Neural progenitor cell (in vitro differentiated cells): Measurements from ENCODE around the gene LSMEM2.

Experiments
- EZH2 ChIP-seq: fragments of 200-600 bp; sonication (generic); IDR thresholded peaks from 2 replicates; pipeline ENCODE4 v1.6.1; 2017; ENCODE audit warnings: antibody characterized with exemption, mild to moderate bottlenecking, moderate library complexity
- EZH2phosphoT487 ChIP-seq: fragments of 200-600 bp; sonication (generic); IDR thresholded peaks from 2 replicates; pipeline ENCODE4 v1.6.1; 2017; ENCODE audit warnings: antibody characterized with exemption
- TF ChIP-seq, protein P1 (sequence below): fragments of 200-600 bp; sonication (generic); IDR thresholded peaks from 2 replicates; pipeline ENCODE4 v1.5.1; 2017; ENCODE audit warnings: antibody characterized with exemption, mild to moderate bottlenecking

GRCh38 chr3:50314816-50315215 is 35.9 kb downstream of the LSMEM2 start:
- TF ChIP-seq, protein P1, sequence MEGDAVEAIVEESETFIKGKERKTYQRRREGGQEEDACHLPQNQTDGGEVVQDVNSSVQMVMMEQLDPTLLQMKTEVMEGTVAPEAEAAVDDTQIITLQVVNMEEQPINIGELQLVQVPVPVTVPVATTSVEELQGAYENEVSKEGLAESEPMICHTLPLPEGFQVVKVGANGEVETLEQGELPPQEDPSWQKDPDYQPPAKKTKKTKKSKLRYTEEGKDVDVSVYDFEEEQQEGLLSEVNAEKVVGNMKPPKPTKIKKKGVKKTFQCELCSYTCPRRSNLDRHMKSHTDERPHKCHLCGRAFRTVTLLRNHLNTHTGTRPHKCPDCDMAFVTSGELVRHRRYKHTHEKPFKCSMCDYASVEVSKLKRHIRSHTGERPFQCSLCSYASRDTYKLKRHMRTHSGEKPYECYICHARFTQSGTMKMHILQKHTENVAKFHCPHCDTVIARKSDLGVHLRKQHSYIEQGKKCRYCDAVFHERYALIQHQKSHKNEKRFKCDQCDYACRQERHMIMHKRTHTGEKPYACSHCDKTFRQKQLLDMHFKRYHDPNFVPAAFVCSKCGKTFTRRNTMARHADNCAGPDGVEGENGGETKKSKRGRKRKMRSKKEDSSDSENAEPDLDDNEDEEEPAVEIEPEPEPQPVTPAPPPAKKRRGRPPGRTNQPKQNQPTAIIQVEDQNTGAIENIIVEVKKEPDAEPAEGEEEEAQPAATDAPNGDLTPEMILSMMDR: no peak
- TF ChIP-seq EZH2 (no peak), EZH2phosphoT487 (no peak)
